Activated CD4-positive, alpha-beta T cell treated with anti-CD3 and anti-CD28 coated beads for 1 hour (primary cell): ENCODE data around the gene SYNDIG1L.
"Not testable (repeated sequence)": the region's sequence is repeated elsewhere in the genome, so short reads cannot be mapped to it uniquely, and the experiment has no call there.

Experiments
- DNase-seq: peaks from one replicate; pipeline ENCODE4 v3.0.0-alpha.2; 2020

The SYNDIG1L gene

DNA sequence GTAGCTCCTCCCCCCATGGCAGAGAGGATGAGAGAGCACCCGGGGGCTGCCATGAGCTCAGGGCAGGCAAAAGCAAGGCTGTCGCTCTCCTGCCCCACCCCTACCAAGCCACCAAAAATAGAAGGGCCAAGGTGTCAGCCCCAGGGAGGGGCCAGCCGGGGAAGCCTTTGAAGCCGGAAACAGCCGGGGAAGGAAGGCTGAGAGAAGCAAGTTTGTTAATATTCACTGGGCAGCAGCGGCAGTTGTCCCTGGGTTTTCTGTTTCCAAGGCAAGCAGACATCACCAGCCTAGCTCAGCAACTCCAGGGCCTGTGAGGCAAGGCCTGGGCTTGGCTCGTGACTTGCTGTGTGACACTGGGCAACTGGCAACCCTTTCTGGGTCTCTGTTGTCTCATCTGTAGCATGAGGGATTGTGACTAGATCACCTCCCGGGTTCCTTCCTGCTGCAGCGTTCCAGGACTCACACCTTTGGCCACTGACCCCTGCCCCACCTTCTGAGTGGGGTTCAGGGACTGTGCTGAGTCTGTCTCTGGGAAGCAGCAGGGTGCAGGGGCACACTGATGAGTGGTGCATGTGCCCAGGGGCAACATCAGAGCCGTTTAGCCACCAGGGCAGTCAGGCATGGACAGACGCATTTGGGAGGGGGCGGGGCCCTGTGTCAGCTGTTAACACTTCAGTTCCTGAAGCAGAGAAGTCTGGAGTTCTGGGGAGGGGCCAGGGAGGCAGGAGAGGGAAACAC is 24.3 kb downstream of the SYNDIG1L start:
- peak; percentile 31 for DNase-seq

GRCh38 chr14:74400919-74401503 is 25.0 kb downstream of the SYNDIG1L start:
- no peak for DNase-seq

DNA sequence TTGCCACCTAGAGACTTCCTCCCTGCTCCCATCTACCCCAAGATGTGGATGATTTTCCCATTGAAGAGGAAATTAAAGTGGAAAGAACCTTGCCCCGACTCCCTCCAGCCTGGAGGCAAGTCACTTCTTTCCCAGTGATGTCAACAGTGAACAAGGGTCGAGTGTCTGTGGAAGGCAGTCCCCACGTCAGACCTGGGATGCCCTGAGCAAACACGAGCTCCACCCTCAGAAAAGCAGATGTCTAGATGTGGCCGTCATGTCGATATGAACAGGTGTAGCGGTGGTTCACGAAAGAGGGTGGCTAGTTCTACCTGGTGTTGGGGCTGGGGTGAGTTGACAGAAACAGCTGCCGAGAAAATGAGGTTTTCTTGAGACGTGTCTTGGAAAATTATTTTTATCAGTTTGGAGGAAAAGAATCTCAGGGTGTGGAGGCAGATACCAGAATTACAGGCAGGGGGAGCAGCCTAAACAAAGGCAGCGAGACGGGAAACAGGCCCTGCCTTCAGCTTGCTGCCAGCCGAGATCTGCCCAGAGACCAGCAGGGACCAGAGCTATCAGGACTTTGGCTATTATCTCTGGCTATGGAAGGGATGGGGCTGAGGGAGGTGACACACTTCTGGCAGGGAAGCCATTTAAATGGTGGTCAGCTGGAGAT is 25.9 kb downstream of the SYNDIG1L start:
- no peak for DNase-seq

- no peak for DNase-seq
Measured at GRCh38 chr14:74395094-74395493, 30.9 kb downstream of the SYNDIG1L start.

- no peak for DNase-seq
Measured at GRCh38 chr14:74394549-74394948, 31.5 kb downstream of the SYNDIG1L start.

DNA sequence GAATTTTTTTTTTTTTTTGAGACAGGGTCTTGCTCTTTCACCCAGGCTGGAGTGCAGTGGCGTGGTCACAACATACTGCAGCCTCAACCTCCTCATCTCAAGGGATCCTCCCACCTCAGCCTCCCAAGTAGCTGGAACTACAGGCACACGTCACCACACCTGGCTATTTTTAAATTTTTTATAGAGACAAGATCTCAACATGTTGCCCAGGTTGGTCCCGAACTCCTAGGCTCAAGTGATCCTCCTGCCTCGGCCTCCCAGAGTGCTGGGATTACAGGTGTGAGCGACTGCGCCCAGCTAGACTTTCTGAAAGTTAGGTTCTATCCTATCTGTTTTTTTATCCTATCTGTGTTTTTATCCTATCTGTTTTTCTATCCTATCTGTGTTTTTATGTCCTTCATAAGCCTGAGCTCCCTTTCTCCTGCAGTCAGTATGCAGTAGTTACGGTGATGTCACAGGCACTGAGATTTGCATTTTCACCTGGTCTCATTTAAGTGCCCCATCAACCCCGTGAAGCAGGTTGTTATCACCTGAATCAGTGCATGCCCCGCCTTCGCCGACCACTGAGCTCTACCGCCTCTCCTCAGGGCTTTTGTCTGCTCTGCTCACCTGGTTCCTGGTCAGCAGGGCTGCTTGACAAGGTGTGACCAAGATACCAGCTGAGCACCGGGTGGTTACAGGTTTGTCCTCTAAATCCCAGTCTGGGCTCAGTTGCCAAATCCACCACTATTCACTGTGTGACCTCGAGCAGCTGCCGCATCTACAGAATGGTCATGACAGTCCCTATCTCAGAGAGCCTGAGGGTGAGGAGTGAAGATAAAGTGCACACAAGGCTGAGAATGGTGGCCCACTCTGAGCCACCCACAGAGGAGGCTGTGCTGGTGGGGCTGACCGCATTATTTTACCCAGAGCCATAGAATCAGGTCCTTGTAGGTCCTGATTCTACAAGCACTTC is 33.1 kb downstream of the SYNDIG1L start:
- no peak for DNase-seq

DNA sequence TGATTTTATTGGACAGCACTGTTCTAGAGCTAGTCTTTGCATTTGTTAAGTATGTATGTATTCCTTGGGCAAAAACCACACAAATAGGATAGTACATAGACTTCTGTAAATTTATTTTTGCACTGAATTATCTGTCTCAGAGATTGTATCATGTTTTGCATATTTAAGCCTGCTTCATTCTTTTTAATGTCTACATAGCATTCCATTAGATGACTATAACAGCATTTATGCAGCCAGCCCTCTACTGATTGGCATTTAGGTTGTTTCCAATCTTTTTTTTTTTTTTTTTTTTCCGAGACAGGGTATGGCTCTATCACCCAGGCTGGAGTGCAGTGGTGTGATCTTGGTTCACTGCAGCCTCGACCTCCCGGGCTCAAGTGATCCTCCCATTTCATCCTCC is 34.5 kb downstream of the SYNDIG1L start:
- DNase-seq, result no peak

- DNase-seq, result not testable (repeated sequence)
Measured at GRCh38 chr14:74390505-74390904, 35.5 kb downstream of the SYNDIG1L start.

DNA sequence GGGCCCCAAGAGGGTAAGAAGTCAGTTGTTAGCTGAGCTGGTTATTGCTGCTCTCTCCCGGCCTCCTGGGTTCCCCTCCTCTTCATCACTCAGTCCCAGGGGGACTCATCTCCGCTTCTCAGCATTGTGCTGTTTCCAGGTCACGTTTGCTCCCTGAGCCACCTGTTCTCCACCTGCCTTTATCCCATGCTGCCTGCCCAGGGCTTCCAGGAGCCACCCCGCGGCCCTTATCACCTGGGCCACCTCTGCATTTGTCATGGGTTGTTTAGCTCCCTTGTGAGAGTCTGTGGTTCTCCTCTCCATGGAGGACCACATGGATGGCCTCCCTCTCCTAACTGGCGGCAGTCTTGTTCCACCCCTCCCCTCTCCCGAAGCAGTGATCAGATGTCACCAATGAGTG is 36.0 kb downstream of the SYNDIG1L start:
- no peak for DNase-seq

- DNase-seq, result no peak
Measured at GRCh38 chr14:74382231-74382630, 43.8 kb downstream of the SYNDIG1L start.

DNA sequence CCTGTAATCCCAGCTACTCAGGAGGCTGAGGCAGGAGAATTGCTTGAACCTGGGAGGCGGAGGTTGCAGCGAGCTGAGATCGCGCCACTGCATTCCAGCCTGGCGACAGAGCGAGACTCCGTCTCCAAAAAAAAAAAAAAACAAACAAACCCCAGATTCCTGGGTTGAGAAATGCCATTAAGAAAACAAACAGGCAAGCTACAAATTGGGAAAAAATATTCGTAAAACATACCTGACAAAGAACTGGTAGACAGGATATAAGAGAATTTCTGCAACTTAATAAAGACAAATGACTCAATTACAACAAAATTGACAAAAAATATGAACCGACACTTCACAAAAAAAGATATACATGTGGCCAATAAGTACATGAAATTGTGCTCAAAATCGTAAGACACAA is 44.4 kb downstream of the SYNDIG1L start:
- not testable (repeated sequence) for DNase-seq

GRCh38 chr14:74380845-74381244 is 45.2 kb downstream of the SYNDIG1L start:
- no peak for DNase-seq

GRCh38 chr14:74380172-74380571 is 45.8 kb downstream of the SYNDIG1L start:
- DNase-seq, result no peak

DNA sequence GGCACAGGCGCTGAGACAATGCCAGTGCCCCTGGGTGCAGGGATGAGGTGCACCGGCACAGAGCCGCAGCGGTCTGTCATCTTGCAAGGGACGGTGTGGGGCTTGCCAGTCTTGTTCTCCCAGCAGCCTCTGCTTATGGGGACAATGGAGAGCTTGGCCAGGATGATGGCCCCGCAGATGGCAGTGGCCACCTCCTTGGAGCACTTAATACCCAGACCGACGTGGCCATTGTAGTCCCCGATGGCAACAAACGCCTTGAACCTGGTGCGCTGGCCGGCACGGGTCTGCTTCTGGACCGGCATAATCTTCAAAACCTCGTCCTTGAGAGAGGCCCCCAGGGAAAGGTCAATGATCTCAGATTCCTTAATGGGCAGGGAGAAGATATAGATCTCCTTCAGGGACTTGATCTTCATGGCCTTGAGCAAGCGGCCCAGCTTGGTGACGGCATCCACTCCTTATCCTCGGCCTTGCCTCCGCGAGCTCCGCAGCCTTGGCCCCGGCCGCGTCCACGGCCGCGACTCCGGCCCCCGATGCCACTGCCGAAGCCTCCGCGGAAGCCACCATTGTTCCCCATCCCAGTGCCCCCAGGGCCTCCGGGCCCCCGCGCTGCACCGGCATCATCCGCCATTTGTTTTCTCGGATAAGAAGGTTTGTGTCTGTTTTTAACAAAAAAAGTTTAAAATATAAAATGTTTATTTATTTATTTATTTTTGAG is 47.9 kb downstream of the SYNDIG1L start:
- no peak for DNase-seq

DNA sequence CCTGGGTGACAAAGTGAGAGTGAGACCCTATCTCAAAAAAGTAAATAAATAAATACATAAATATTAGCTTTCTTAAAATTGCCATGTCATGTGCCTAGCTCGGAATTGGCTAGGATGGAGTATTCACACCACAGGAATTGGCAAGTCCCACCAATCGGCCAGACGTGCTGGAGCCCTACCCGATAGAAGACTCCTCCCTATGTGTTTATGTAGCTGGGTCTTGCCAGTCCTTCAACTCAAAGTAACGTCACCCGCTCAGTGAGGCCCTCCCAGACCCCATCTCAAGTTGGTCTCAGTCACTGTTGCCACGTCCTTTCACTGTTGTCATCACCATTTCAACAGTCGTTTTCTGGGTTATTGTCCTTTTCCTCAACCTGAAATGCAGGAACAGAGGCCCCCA is 57.6 kb downstream of the SYNDIG1L start:
- DNase-seq, result no peak

- DNase-seq, result no peak
Measured at GRCh38 chr14:74368026-74368425, 58.0 kb downstream of the SYNDIG1L start.

- DNase-seq, result no peak
Measured at GRCh38 chr14:74364271-74364880, 61.6 kb downstream of the SYNDIG1L start.

DNA sequence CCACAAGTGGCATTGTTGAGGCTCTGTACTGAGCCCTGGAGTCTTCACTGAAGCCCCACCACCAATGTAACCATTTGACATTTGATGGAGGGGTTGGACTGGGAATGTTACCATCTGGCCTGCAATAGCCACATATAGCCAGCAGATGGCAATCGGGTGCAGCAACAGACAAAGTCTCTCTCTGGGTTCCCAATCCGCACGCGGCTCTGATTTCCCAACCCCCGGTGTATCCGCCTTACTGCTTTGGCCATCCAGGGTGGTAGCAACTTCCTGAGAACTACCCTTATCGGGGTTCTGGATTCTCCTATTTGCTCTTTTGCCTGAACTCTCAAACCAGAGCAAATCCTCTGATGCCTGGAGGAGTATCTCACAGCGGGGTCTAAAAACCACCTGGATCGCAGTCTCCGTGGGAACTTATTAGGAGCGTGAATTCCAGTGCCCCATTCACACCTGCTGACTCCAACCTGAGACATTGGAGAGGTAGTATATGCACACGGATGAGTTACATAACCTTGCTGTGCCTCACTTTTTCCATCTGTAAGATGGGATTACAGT is 63.6 kb downstream of the SYNDIG1L start:
- peak; percentile 47 for DNase-seq

DNA sequence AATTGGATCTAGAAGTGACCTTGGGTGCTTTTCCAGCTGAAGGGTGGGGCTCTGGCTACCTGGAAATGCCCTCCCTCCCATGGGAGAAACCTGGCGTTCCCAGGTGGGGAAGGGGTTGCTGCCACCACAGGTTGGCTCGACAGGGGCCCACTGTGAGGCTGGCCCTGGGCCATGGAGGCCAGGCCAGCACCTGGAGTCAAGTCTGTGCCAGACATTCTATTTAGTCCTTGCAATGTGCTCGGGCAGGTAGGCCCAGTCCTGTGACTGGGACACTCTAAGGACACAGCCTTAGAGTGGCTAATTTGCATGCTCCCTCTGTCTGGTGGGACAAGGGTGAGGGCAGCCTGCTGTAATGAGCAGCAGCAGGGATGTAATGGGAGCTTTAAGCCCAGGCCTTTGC is 65.8 kb downstream of the SYNDIG1L start:
- DNase-seq, result no peak

DNA sequence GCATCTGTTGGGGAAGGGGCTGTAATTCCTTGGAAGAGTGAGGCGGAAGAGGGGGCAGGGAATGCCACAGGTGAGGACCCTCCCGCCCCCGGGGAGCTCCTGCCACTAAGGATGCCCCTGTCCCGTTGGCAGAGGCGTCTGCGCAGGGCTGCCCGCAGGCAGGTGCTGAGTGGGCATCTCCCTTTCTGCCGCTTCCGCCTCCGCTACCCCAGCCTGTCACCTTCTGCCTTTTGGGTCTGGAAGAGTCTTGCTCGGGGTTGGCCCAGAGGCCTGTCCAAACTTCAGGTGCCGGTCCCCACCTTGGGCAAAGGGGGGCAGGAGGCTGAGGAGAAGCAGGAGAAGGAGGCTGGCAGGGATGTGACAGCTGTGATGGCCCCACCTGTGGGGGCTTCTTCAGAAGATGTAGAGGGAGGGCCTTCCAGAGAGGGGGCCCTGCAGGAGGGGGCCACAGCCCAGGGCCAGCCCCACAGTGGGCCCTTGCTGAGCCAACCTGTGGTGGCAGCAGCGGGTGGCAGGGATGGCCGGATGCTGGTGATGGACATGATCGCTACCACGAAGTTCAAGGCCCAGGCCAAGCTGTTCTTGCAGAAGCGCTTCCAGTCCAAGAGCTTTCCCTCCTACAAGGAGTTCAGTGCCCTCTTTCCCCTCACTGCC is 67.7 kb downstream of the SYNDIG1L start:
- DNase-seq, result no peak

DNA sequence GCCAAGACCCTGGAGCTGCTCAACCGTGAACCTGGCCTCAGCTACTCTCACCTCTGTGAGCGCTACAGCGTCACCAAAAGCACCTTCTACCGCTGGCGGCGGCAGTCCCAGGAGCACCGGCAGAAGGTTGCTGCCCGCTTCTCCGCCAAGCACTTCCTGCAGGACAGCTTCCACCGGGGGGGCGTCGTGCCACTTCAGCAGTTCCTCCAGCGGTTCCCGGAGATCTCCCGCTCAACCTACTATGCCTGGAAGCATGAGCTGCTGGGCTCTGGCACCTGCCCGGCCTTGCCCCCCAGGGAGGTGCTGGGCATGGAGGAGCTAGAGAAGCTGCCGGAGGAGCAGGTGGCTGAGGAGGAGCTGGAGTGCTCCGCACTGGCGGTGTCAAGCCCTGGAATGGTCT is 68.4 kb downstream of the SYNDIG1L start:
- DNase-seq, result no peak
